ENCODE measurements around the gene SRSF6.
"Not testable (repeated sequence)": the region's sequence is repeated elsewhere in the genome, so short reads cannot be mapped to it uniquely, and the experiment has no call there.

SRSF6 gene

DNA sequence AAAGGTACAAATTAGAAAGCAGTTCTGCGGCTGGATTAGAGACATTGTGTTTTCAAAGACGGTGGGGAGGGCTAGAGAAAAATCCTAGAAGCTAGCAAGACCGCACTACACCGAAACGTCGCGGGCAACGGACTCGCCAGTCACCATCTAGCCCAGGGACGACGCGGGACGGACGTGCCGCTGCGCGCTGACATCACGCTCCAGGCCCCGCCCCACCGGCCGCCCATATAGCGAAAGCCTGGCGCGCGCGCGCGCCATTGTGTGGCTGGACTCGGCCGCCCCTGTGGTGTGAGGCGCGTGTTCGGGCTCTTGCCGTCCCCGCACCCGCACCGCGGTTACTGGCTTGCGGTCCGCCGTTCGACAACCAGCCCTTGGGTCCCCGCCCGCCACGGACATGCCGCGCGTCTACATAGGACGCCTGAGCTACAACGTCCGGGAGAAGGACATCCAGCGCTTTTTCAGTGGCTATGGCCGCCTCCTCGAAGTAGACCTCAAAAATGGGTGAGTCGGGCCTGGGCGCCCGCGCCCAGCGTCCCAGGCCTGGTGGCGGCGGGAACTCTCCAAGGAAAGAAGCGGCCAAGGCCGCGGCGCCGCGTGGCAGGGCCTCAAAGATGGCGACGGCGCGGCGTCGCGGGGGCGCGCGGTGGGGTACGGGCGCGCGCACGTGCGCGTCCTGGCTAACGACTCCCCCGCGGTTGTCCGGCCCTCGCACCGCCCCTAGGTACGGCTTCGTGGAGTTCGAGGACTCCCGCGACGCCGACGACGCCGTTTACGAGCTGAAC lies at the start of gene SRSF6:
Gene SRSF6, plus strand, starts transcription at position 257 of the 782 bp plus-strand sequence. Its CDS starts 138 bp downstream, at position 395.
- peak; percentile 91 for DNase-seq (ENCODE audit: low read depth)

DNA sequence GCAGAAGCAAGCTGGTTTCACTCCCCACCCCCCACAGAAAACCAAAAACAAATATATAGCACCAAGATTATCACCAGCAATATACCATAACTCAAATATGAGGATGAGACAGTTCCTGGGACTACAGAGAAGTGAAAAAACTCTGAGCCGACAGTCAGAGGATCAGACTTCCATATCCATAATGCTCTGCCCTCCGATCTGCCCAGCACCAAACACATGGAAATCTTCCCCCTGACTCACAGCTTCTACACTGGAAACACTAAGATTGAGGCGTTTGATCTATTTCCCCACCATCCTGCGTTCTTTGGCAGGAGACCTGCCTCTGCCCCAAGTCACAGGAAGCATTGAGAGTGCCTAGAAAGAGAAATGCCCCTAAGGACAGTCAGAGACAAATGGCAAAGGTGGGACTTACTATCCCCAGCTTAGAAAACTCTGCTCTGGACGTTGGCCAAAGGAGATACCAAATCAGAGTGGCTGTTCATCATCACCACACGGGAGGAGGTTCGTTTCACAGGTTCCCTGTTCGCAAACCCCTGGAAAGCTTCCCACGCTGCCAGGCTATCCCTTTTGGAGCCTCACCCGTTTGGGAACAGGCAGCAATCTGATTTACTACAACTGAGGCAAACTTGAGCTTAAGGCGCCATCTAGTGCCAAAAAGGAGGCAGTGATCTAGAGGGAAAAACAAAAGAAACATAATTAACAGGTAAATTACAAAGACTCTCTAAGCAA lies 48.7 kb upstream of the SRSF6 start:
- DNase-seq (ENCODE audit: low read depth): peak; percentile 60

DNA sequence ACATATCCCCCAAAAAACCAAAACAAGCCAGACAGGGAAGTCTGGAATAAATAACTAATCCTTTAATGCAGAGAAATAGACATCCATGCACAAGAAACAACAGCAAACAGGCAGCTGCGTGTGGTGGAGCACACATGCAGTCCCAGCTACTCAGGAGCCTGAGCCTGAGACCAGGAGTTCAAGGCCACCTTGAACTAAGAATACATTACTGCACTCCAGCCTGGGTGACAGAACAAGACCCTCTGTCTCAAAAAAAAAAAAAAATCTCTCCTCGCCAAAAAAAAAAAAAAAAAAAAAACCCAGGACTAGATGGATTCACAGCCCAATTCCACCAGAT lies 48.2 kb upstream of the SRSF6 start:
- DNase-seq (ENCODE audit: low read depth): no peak

DNA sequence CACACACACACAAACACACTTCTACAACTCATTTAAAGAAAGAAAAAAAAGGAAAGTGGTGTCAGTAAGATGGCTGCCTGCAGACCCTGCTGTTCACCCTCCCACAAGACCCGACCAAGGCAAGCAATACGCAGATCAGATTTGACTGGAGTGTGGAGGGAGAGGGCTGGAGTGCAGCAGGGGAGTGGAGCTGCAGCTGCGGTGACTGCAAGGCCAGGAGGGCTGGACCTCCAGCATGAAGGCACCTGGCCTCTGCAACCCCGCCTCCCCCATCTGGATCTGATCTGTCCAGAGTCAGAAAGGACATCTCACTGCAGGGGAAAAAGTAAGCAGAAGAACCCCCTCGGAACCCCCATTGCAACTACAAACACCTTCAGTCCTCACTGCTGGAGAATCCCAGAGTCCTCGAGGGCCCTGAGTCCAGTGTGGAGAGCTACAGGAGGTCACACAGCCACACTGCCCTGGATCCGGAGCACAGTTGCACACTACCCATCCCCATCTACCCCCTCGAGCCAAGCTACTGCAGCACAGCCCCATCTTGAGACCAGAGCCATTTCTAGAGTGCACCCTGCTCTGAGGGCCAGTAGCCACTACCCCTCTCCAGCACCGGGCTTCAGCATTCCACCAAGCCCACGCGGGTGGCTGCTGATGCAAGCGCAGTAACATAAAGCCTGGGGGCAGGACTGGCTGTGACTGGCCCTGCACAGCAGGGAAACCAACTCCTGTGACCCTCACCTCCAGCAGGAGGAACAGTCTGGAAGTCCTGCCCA lies 41.9 kb upstream of the SRSF6 start:
- no peak for DNase-seq (ENCODE audit: low read depth)

DNA sequence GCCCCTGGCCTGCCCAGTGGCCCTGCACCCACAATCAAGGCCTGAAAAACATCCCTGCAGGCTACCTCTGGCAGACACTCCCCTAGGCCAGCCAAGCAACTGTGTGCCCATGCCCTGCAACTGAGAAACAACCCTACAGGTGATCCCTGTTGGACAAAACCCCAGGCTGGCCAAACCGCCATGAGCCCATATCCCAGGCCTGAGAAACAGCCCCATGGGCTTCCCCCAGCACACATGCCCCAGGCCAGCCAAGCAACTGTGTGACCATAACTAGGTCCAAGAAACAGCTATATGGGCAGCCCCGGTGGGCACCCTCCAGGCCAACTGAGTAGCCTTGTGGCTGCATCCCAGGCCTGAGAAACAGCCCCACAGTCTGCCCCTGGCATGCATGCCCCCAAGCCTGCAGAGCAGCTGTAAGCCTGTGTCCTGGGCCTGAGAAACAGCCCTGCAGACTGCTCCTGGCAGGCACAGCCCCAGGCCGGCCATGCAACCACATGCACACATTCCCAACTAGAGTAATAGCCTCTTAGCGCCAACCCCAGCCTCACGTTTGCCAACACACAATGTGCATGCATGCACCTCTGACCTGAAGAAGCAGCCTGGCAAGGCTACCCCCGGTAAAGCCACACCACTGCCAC lies 41.0 kb upstream of the SRSF6 start:
- no peak for DNase-seq (ENCODE audit: low read depth)

DNA sequence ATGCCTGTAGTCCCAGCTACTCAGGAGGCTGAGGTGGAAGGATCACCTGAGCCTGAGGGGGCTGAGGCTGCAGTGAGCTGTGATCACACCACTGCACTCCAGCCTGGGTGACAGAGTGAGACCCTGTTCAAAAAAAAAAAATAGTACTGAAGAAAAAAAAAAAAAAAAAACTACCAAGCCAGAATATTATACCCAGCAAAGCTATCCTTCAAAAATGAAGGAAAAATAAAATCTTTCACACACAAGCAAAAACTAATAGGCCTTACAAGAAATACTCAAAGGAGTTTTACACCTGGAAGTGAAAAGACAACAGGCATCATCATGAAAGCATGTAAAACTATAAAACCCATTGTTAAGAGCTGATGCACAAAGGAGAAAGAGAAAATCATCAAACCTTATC lies 37.5 kb upstream of the SRSF6 start:
- no peak for DNase-seq (ENCODE audit: low read depth)

DNA sequence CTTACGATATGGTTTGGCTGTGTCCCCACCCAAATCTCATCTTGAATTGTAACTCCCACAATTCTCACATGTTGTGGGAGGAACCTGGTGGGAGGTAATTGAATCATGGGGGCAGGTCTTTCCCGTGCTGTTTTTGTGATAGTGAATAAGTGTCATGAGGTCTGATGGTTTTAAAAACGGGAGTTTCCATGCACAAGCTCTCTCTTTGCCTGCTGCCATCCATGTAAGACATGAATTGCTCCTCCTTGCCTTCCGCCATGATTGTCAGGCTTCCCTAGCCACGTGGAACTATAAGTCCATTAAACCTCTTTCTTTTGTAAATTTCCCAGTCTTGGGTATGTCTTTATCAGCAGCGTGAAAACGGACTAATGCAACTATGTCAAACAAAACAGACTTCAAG lies 36.8 kb upstream of the SRSF6 start:
- not testable (repeated sequence) for DNase-seq (ENCODE audit: low read depth)

DNA sequence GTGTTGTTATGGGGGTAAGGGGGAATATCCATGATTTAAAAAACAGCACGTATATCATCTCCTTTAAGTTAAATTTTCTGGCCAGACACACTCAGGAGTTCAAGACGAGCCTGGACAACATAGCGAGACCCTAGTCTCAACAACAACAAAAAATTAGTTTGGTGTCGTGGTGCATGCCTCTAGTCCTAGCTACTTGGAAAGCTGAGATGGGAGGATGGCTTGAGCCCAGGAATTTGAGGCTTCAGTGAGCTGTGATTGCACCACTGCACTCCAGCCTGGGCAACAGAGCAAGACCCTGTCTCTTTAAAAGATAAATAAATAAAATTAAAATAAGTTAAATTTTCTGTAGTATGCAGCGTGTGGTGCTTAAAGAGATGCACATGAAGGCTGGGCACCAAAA lies 31.5 kb upstream of the SRSF6 start:
- DNase-seq (ENCODE audit: low read depth): no peak

DNA sequence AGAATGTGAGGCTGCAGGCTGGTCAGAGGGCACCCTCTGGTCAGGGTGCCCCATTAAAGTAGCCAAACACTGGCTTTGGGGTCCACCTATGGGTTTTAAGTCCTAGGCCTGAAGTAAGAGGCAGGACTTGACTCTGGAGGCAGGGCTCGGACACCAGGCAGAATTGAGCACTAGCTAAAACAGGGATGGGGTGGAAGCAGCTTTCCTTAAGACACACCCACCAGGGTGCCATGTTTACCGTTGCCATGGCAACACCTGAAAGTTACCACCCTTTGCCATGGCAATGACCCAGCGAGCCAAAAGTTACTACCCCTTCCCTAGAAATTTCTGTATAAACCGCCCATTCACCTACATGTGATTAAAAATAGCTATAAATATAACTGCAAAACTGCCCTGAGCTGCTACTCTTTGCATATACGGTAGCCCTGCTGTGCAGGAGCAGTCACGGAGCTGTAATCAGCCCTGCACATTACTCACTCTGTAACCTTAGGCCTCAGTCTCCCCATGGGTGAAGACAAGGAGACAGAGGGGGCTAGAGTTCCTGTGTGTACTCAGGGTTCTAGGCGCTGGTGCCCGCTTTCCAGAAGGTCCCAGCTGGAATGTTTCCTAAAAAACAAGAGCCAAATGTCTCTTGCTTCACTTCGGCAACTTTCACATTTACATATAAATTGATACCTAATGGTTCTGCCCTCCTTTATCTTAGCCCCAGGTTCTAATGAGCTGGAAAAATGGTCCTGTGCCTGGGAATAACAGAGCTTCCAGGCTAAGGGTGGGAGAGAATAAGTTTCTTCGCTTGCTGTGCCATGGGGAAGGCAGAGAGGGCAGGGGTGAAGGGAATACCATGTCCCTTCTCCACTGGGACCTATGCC lies 27.2 kb upstream of the SRSF6 start:
- DNase-seq (ENCODE audit: low read depth): no peak

DNA sequence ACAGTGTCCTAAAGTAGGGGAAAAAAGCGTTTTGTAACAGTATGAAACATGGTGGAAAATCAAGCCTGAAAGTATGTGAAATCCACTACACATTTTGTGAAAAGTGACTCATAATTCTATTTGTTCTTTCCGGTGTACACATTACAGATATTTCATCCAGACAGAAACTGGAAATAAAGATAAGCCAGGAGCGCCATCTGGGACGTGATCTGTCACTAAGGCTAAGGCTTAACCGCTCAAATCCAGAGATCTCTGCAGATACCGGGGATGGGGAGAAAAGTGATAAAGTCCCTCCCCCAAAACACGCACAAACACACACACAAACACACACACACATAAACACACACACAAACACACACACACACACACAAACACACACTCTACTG lies 26.6 kb upstream of the SRSF6 start:
- DNase-seq (ENCODE audit: low read depth): no peak

DNA sequence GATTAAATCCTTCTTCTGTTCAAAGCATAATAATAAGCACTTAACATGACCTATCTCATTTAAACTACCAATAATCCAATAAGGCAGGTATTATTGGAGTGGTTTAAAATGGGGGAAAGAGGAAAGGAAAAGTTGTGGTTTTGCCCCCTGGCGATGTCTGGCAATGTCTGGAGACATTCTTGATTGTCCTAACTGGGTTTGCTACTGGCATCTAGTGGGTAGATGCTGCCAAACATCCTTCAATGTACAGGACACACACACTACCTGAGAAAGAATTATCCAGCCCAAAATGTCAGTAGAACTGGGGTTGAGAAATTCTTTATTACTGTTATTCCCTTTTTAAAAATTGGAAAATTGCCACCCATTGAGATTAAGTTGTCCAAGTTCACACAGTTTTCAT lies 25.2 kb upstream of the SRSF6 start:
- no peak for DNase-seq (ENCODE audit: low read depth)

DNA sequence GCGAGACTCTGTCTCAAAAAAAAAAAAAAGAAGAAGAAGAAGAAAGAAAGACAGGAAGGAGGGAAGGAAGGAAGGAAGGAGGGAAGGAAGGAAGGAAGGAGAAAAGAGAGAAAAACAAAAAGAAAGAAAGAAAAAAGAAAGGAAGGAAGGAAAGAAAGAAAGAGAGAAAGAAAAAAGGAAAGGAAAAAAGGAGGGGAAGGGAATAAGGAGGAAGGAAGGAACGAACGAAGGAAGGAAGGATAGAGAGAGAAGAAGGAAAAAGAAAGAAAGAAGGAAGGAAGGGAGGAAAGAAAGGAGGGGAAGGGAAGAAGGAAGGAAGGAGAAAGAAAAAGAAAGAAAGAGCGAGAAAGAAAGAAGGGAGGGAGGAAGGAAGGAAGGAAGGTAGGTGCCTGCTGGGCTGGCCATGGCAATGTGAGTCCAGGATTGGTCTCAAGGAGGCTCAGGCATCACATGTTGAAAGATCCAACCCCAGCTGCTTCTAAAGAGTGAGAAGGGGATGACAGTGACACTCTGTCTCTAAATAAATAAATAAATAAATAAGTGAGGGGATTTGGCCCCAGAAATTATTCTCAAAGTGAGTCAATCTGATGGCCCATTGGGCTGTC lies 24.3 kb upstream of the SRSF6 start:
- DNase-seq (ENCODE audit: low read depth): no peak

DNA sequence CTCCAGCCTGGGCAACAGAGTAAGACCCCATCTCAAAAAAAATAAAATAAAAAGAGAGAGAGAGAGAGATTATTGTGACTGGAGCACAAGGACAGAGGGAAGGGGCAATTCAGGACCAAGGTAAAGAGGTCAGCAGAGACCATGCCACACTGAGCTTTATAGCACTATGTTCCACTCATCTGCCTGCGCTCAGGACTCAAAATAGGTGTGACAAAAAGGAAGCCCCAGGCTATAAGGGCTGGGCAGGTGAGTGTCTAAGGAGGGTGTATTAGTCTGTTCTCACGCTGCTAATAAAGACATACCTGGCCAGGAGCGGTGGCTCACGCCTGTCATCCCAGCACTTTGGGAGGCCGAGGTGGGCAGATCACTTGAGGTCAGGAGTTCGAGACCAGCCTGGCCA lies 23.1 kb upstream of the SRSF6 start:
- DNase-seq (ENCODE audit: low read depth): no peak

DNA sequence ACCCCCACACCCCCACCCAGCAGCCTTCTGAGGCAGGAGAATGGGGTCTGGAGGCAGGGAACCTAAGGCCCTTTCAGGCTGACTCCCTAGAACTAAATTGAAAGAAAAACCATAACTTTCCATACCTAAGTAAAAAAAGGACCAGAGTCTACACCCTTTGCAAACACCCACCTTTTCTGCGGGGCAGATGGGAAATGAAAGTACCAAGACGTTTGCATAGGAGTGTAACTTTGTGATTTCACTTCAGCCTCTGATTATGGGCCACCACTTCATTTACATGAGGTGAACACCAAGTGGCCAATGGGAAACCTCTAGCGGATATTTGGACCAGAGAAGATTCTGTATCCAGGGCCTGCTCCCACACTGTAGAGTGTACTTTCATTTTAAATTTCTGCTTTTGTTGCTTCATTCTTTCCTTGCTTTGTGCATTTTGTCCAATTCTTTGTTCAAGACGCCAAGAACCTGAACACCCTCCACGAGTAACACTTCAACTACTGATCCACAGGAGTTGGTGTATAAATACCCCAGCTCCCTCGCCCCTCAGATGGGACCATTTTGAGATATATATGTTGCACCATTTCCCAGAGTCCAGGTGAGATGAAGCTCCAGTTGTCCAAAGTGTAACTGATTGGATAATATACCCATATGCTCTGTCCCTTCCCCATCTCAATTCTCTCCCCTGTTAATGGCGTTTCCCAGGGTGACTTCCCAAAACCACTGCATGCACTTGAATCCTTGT lies 18.9 kb upstream of the SRSF6 start:
- DNase-seq (ENCODE audit: low read depth): no peak

DNA sequence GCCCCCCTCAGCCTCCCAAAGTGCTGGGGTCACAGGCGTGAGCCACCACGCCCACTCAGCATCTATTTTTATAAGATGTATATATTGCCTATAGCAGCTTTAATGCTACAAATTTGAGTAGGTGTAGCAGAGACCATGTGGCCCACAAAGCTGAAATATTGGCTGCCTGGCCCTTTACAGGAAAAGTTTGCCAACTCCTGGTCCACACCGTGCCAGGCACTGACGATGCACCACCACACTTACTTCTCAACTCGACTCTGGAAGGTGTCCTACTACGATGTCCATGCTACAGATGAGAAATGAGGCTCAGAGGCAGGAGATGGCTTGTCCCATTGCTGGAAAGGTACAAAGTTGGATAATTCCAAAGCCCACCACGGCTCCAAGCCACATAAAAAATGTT lies 17.2 kb upstream of the SRSF6 start:
- DNase-seq (ENCODE audit: low read depth): no peak

DNA sequence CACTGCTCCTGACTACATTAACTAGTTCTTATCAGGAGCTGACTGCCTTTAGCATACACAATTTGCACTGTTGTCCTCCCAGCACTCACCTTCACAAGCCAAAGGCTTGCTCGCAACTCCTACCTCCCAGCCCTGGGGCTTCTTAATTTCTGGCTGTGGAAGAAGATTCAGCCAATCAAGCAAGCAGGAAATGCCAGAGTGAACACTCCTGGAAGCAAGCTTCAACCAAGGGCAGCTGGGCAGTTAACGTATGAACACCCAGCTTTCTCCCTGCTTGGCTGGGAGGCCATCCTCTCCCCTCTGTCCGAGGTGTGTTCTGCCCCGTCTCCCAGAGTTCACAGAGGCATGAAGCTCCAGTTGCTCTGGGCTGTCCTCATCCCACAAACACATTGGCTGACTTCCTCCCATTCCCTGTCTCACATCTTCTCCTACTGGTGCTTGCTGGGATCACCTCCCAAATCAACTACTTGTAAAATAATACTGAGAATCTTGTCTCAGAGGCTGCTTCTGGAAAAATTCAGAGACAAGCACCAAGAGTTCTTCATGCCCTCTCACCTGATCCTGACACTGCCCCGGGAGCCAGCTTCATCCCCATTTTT lies 15.3 kb upstream of the SRSF6 start:
- peak; percentile 38 for DNase-seq (ENCODE audit: low read depth)

DNA sequence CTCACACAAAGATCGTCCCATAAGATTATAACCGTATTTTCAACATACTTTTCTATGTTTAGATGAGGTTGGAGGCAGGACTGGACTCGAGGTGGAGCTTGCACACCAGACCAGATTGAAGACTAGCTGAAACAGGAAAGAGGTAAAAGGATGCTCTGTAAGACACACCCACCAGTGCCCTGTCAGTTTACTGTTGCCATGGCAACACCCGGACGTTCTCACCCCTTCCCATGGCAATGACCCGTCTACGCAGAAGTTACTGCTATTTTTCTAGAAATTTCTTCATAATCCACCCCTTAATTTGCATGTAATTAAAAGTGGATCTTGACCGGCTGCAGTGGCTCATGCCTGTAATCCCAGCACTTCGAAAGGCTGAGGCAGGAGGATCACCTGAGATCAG lies 13.6 kb upstream of the SRSF6 start:
- DNase-seq (ENCODE audit: low read depth): no peak

DNA sequence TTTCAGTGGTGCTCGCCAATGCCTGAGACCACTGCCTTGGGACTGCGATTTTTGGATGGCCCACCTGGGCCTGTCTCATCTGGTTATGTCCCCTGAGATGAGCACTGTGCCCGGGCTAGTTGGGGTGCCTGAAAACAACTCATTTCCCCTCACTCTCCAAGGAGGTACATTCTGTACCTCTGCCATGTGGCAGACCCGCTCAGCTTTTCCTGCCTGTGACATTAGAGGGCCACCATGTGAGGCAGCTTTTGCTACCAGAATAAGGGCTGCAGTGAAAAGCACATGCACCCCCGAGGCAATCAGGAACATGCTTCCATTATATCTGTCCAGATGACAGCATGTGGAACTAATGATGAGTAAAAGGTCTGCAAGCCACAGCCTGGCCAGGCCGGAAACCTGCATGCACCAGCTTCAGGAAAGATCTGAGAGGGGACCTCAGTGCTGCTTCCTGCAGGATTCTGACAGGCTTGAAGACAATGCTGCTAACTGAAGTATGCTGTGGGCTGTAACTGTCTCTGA lies 11.3 kb upstream of the SRSF6 start:
- peak; percentile 62 for DNase-seq (ENCODE audit: low read depth)

DNA sequence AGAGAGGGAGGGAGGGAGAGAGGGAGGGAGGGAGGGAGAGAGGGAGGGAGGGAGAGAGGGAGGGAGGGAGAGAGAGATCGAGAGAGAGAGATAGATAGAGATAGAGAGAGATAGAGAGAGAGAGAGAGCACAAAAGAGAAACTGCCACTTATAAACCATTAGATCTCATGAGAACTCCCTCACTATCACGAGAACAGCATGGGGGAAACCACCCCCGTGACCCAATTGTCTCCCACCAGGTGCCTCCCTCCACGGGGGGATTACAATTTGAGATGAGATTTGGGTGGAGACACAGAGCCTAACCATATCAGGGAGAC lies 9.3 kb upstream of the SRSF6 start:
- not testable (repeated sequence) for DNase-seq (ENCODE audit: low read depth)
